Right atrium auricular region (tissue), 2 donors: ENCODE measurements around the gene SGCG. TPM values are rescaled to one million over a fixed set of nuclear protein-coding genes. Genes with fewer than 3 reads are reported as not detected.

Source experiments
- DNase-seq: peaks from one replicate; pipeline ENCODE4 v3.0.0-alpha.2; 2019; ENCODE audit warnings: low spot score
- H3K27ac ChIP-seq, 2 donors: fragments of 200-600 bp; sonication (generic); 1 replicate in 1 of 2; 2 replicates in 1 of 2; pipeline ENCODE4 v1.5.1; 2016 to 2019
- H3K27me3 ChIP-seq, 2 donors: fragments of 200-600 bp; sonication (generic); one replicate each; pipeline versions ENCODE4 v1.5.1 to v1.6.0; 2017 to 2019
- H3K36me3 ChIP-seq: fragments of 200-600 bp; sonication (generic); one replicate; pipeline ENCODE4 v1.5.1; 2016
- H3K4me1 ChIP-seq, 2 donors: fragments of 200-600 bp; sonication (generic); one replicate each; pipeline versions ENCODE4 v1.5.1 to v1.6.0; 2017 to 2019
- H3K4me3 ChIP-seq, 2 donors: fragments of 200-600 bp; sonication (generic); 1 replicate in 1 of 2; 2 replicates in 1 of 2; pipeline ENCODE4 v1.5.1; 2017 to 2019; ENCODE audit warnings: mild to moderate bottlenecking in 1 of 2, moderate library complexity in 1 of 2
- H3K9me3 ChIP-seq, 2 donors: fragments of 200-600 bp; sonication (generic); one replicate each; pipeline ENCODE4 v1.5.1; 2019
- CTCF ChIP-seq, 2 donors: fragments of 200-600 bp; sonication (generic); IDR thresholded peaks; one replicate each; pipeline ENCODE4 v1.5.1; 2019; ENCODE audit warnings: antibody characterized with exemption in 2 of 2
- total RNA-seq, 2 donors: library from RNA; depleted of rRNA; stranded (reverse); fragments of >200 nt; gene quantifications; one replicate each; pipeline ENCODE4 v1.1.0, GENCODE V29; 2016

SGCG gene
- total RNA-seq, 2 donors from 2014 or later: 88.2 to 123 TPM

- H3K27ac ChIP-seq: no peak overlapping the region
- no peak overlapping the region for H3K4me3 ChIP-seq
- H3K27me3 ChIP-seq: no peaks in the 10 kb centered on the region
- peaks cover 8% of the 10 kb centered on the region for H3K36me3 ChIP-seq
- no peak for DNase-seq
- H3K4me1 ChIP-seq: peaks cover 0 to 10% of the 10 kb centered on the region in 2 donors
- TF ChIP-seq CTCF (IDR thresholded peaks at IDR 0.05): no peak
- no peaks in the 10 kb centered on the region for H3K9me3 ChIP-seq
Measured at GRCh38 chr13:23350009-23350408, 169.2 kb downstream of the SGCG start.

- H3K4me3 ChIP-seq: no peak overlapping the region
- H3K36me3 ChIP-seq: peaks cover 28% of the 10 kb centered on the region
- DNase-seq: no peak
- H3K4me1 ChIP-seq: peaks cover 0 to 10% of the 10 kb centered on the region in 2 donors
- no peak for TF ChIP-seq CTCF (IDR thresholded peaks at IDR 0.05)
- no peak overlapping the region for H3K27ac ChIP-seq
- no peaks in the 10 kb centered on the region for H3K27me3 ChIP-seq
- no peaks in the 10 kb centered on the region for H3K9me3 ChIP-seq
Measured at GRCh38 chr13:23352161-23352560, 171.4 kb downstream of the SGCG start.

DNA sequence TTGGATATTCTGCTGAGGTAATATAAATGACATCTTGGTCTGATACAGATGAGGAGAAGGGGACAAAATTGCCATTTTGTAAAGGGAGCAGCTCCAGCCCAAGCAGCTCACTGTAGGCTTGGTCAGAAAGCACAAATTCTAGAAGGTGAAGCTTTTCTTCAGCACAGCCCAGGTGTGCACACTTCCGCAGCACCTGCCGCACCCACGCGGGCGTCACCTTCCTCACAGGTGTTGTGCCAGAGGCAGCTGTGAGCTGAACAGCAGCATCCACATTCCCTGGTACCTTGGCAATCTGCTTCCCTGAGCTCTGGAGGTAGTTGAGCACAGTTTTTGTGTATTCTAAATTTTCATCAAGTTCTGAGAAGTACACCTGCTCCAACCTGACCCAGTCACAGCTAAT is 173.7 kb downstream of the SGCG start:
- peaks cover 0 to under 1% of the 10 kb centered on the region in 2 donors for H3K4me1 ChIP-seq
- H3K4me3 ChIP-seq: no peak overlapping the region
- H3K9me3 ChIP-seq: no peaks in the 10 kb centered on the region
- TF ChIP-seq CTCF (IDR thresholded peaks at IDR 0.05): no peak
- H3K27me3 ChIP-seq: no peaks in the 10 kb centered on the region
- H3K36me3 ChIP-seq: peaks cover 28% of the 10 kb centered on the region
- H3K27ac ChIP-seq: no peak overlapping the region
- DNase-seq: no peak

- Histone ChIP-seq H3K36me3 (peaks cover 33% of the 10 kb centered on the region), H3K4me1 (peaks cover 0 to 7% of the 10 kb centered on the region in 2 donors), H3K27ac (no peak overlapping the region), H3K9me3 (no peaks in the 10 kb centered on the region), H3K27me3 (no peaks in the 10 kb centered on the region), H3K4me3 (no peak overlapping the region)
- TF ChIP-seq CTCF (IDR thresholded peaks at IDR 0.05): no peak
- DNase-seq: no peak
Measured at GRCh38 chr13:23356368-23356767, 175.6 kb downstream of the SGCG start.

DNA sequence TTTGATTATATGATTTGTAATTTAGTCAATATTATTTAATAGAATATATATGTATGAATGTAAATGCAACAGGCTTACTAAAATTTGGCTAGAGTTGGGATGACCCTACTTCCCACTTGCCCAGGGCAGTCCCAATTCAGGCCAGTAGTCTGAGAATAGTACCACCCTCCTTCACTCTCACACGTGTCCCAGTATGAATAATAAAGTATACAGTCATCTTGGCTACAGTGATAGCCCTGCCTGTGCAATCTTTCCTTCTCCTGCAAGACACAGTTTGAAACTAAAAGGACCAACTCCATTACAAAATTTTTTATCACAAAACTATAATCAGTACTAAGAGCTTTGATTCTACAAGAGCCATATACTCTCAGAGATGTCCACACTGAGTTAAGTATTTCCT is 176.6 kb downstream of the SGCG start:
- H3K27ac ChIP-seq: no peak overlapping the region
- no peaks in the 10 kb centered on the region for H3K27me3 ChIP-seq
- peaks cover 33% of the 10 kb centered on the region for H3K36me3 ChIP-seq
- TF ChIP-seq CTCF (IDR thresholded peaks at IDR 0.05): no peak
- no peaks in the 10 kb centered on the region for H3K9me3 ChIP-seq
- no peak for DNase-seq
- H3K4me1 ChIP-seq: peaks cover 0 to 14% of the 10 kb centered on the region in 2 donors
- H3K4me3 ChIP-seq: no peak overlapping the region

DNA sequence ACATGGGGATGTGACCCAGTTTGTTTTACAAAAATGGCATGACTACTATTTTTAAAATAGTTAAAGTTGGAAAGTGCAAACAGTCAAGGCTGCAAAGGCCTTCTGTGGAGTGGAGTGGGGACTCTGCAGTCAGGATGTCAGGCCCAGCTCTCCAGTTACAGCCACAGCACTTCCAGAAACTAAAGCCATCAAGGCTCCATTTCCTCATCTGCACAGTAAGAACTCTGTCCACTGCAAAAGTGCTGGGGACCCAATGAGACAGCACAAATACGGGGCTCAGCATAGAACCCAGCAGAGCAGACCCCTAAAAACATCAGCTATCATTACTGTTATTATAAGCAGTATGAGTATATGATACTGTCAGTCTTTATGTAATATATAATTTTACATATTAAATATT is 179.1 kb downstream of the SGCG start:
- H3K27me3 ChIP-seq: no peaks in the 10 kb centered on the region
- peak overlapping the region in 1 of 2 donors; percentile 35 for H3K27ac ChIP-seq
- H3K4me1 ChIP-seq: peaks cover 0 to 14% of the 10 kb centered on the region in 2 donors
- no peak for DNase-seq
- H3K36me3 ChIP-seq: peaks cover 49% of the 10 kb centered on the region
- H3K9me3 ChIP-seq: no peaks in the 10 kb centered on the region
- no peak overlapping the region for H3K4me3 ChIP-seq
- TF ChIP-seq CTCF (IDR thresholded peaks at IDR 0.05): no peak
